Measurements from ENCODE around the gene PPY. TPM values are rescaled to one million over a fixed set of nuclear protein-coding genes. Genes with fewer than 3 reads are reported as not detected.

PPY gene
- total RNA-seq, 4 donors from 2014 or later = not detected

DNA sequence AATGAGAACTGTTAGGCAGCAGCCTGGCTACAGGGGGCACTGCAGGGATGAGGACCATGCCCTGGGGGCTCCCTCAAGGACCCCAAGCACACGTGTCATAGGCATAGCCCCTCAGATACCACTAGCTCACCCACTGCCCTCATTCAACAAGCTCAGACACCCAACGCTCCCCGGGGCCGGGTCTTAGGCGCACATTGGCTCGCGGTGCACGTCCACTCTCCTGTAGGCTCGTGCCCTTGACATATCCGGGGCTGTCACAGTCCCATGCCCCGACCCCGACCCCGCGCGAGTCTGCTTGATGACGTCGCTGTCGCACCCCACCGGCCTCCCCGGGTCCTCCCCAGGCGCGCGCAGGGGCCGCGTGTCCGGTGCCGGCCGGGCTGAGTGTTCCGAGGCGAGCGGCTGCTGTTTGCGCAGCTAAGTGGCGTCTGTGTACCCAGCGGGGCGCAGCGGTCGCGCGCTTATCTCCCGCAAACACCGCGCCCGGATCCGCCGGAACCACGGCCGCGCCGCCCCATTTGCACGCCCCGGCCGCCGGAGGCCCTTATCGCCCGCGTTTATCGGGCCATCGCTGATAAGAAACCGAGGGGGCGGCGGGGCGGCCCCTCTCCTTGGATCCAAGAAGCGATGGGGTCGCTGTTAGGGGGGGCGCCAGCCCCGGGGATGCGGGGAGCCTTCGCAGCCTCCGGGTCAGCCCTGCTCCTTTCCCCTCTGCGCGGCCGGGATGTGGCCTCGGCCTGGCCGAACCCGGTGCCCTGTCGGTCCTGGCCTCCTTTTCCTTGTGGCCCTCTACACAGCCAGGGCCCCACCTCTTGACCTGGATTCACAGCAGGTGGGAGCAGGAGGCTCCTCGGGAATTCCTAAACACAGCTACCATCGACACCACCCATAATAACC lies 41.5 kb upstream of the PPY start:
- intact Hi-C loops (cut with DNase I; ENCODE audit: low total_unique reads) = no loop called here
- DNase-seq (ENCODE audit: low spot score in 2 of 2) = no peak
- 3 to 7% methylated on average over 19 to 40 of the region's 78 CpGs for WGBS, 2 donors
- peak overlapping the region; percentile 3 for H3K4me3 ChIP-seq (ENCODE audit: low read depth, poor library complexity, severe bottlenecking)
- TF ChIP-seq POLR2A (IDR thresholded peaks at IDR 0.05) = no peak

DNA sequence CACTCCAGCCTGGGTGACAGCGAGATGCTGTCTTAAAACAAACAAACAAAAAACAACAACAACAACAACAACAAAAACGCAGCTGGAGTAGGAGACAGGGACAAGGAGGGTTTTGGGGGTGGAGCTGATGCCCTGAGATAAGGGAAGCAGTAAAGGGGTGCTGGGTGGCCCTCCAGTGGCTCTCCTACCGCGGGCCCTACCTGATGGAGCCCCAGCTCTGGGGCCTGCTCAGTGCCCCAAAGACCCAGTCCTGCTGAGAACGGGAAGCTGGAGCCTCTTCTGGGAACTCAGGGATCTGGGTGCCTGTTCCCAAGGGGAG lies 40.9 kb upstream of the PPY start:
- TF ChIP-seq, protein P1, sequence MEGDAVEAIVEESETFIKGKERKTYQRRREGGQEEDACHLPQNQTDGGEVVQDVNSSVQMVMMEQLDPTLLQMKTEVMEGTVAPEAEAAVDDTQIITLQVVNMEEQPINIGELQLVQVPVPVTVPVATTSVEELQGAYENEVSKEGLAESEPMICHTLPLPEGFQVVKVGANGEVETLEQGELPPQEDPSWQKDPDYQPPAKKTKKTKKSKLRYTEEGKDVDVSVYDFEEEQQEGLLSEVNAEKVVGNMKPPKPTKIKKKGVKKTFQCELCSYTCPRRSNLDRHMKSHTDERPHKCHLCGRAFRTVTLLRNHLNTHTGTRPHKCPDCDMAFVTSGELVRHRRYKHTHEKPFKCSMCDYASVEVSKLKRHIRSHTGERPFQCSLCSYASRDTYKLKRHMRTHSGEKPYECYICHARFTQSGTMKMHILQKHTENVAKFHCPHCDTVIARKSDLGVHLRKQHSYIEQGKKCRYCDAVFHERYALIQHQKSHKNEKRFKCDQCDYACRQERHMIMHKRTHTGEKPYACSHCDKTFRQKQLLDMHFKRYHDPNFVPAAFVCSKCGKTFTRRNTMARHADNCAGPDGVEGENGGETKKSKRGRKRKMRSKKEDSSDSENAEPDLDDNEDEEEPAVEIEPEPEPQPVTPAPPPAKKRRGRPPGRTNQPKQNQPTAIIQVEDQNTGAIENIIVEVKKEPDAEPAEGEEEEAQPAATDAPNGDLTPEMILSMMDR (IDR thresholded peaks at IDR 0.05) = no peak
- TF ChIP-seq POLR2A (IDR thresholded peaks at IDR 0.05) = no peak
- WGBS, 2 donors = 34 to 46% methylated on average over 4 to 5 of the region's 5 CpGs
- intact Hi-C loops (cut with DNase I; ENCODE audit: low total_unique reads) = no loop called here
- H3K4me3 ChIP-seq (ENCODE audit: low read depth, poor library complexity, severe bottlenecking) = no peak overlapping the region
- DNase-seq (ENCODE audit: low spot score in 2 of 2) = no peak

DNA sequence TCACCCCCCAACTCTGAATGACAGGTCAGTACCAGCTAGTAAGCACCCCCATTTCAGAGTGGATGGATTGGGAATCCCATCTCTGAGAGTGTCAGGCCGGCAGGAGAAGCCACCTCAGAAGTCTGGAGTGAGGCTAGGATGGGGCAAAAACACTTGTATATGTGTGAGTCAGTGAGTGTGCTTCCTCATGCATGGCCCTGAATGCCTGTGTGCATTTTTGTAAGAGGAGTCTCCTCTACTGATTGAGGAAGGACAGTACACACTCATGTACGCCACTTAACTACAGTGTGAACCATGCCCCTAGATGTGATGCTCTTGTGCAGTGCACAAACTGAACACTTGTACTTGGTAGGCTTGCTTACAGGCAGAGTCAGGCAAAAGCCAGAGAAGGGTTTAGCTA lies 39.9 kb upstream of the PPY start:
- WGBS, 2 donors = 72 to 86% methylated on average over 2 of the region's 2 CpGs
- TF ChIP-seq, protein P1 (IDR thresholded peaks at IDR 0.05) = no peak
- DNase-seq (ENCODE audit: low spot score in 2 of 2) = no peak
- no peak overlapping the region for H3K4me3 ChIP-seq (ENCODE audit: low read depth, poor library complexity, severe bottlenecking)
- intact Hi-C loops (cut with DNase I; ENCODE audit: low total_unique reads) = no loop called here

DNA sequence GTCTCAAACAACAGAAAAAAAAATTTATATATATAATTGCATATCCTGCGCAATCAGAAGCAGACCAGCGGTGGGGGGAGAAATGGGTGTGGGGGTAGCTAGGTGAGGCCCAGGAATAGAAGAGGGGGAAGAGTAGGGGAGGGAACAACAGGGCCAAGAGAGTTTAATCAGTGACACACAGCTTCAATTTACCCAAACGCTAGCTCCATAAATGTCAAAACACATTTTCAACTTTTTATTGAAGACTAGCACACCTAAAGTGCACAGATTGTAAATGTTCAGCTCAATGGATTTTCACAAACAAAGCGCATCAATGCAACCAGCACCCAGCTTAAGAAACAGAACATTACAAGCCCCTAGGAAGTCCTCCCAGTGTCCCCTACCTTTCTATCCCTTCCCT lies 37.4 kb upstream of the PPY start:
- TF ChIP-seq POLR2A (IDR thresholded peaks at IDR 0.05) = no peak
- TF ChIP-seq, protein P1 (IDR thresholded peaks at IDR 0.05) = no peak
- DNase-seq (ENCODE audit: low spot score in 2 of 2) = no peak
- 86% methylated on average over 4 of the region's 4 CpGs for WGBS, 2 donors
- no peak overlapping the region for H3K4me3 ChIP-seq (ENCODE audit: low read depth, poor library complexity, severe bottlenecking)
- intact Hi-C loops (cut with DNase I; ENCODE audit: low total_unique reads) = no loop called here

- H3K4me3 ChIP-seq (ENCODE audit: low read depth, poor library complexity, severe bottlenecking) = no peak overlapping the region
- intact Hi-C loops (cut with DNase I; ENCODE audit: low total_unique reads) = no loop called here
- DNase-seq (ENCODE audit: low spot score in 2 of 2) = no peak
- TF ChIP-seq, protein P1 (IDR thresholded peaks at IDR 0.05) = no peak
- no peak for TF ChIP-seq POLR2A (IDR thresholded peaks at IDR 0.05)
- WGBS, 2 donors = 26 to 47% methylated on average over 7 of the region's 7 CpGs
Measured at GRCh38 chr17:43979011-43979410, 36.7 kb upstream of the PPY start.

GRCh38 chr17:43978078-43978477 lies 35.8 kb upstream of the PPY start:
- 82 to 86% methylated on average over 2 of the region's 2 CpGs for WGBS, 2 donors
- no peak for TF ChIP-seq POLR2A (IDR thresholded peaks at IDR 0.05)
- TF ChIP-seq, protein P1 (IDR thresholded peaks at IDR 0.05) = no peak
- no peak for DNase-seq (ENCODE audit: low spot score in 2 of 2)
- intact Hi-C loops (cut with DNase I; ENCODE audit: low total_unique reads) = no loop called here
- no peak overlapping the region for H3K4me3 ChIP-seq (ENCODE audit: low read depth, poor library complexity, severe bottlenecking)

Measured in lower leg skin (tissue), 4 donors.